ENCODE results near the gene FMN1. TPM values are rescaled to one million over a fixed set of nuclear protein-coding genes. Genes with fewer than 3 reads are reported as not detected.

The FMN1 gene
- polyA plus RNA-seq, 1 experiment, result 3.7 TPM

GRCh38 chr15:33163816-33164215 is 30.7 kb downstream of the FMN1 start:
- Histone ChIP-seq H3K27me3 (ENCODE audit: control insufficient read depth, insufficient read depth, low read length) (peaks cover 16% of the 10 kb centered on the region), H3K27ac (ENCODE audit: low read depth, low read length) (no peak overlapping the region), H3K4me3 (ENCODE audit: low read depth, low read length) (no peak overlapping the region), H3K9me3 (ENCODE audit: control insufficient read depth, insufficient read depth, low read length) (no peaks in the 10 kb centered on the region)
- CTCF ChIA-PET, result no interaction called here
- POLR2A ChIA-PET, result no interaction called here
- no peak for DNase-seq (ENCODE audit: low read depth, low spot score)
- TF ChIP-seq CTCF (IDR thresholded peaks at IDR 0.05; ENCODE audit: low read depth, low read length), result no peak

GRCh38 chr15:33161209-33161608 is 33.3 kb downstream of the FMN1 start:
- no peak overlapping the region for H3K27ac ChIP-seq (ENCODE audit: low read depth, low read length)
- ChIA-PET POLR2A (no interaction called here), CTCF (no interaction called here)
- TF ChIP-seq CTCF (IDR thresholded peaks at IDR 0.05; ENCODE audit: low read depth, low read length), result no peak
- H3K9me3 ChIP-seq (ENCODE audit: control insufficient read depth, insufficient read depth, low read length), result no peaks in the 10 kb centered on the region
- DNase-seq (ENCODE audit: low read depth, low spot score), result no peak
- peaks cover 19% of the 10 kb centered on the region for H3K27me3 ChIP-seq (ENCODE audit: control insufficient read depth, insufficient read depth, low read length)
- H3K4me3 ChIP-seq (ENCODE audit: low read depth, low read length), result no peak overlapping the region

- no peak overlapping the region for H3K27ac ChIP-seq (ENCODE audit: low read depth, low read length)
- H3K27me3 ChIP-seq (ENCODE audit: control insufficient read depth, insufficient read depth, low read length), result peaks cover 19% of the 10 kb centered on the region
- H3K9me3 ChIP-seq (ENCODE audit: control insufficient read depth, insufficient read depth, low read length), result no peaks in the 10 kb centered on the region
- ChIA-PET POLR2A (no interaction called here), CTCF (no interaction called here)
- DNase-seq (ENCODE audit: low read depth, low spot score), result no peak
- no peak for TF ChIP-seq CTCF (IDR thresholded peaks at IDR 0.05; ENCODE audit: low read depth, low read length)
- H3K4me3 ChIP-seq (ENCODE audit: low read depth, low read length), result no peak overlapping the region
Measured at GRCh38 chr15:33160581-33161165, 33.8 kb downstream of the FMN1 start.

GRCh38 chr15:33159726-33160453 is 34.6 kb downstream of the FMN1 start:
- POLR2A ChIA-PET, result no interaction called here
- H3K9me3 ChIP-seq (ENCODE audit: control insufficient read depth, insufficient read depth, low read length), result no peaks in the 10 kb centered on the region
- H3K27me3 ChIP-seq (ENCODE audit: control insufficient read depth, insufficient read depth, low read length), result peaks cover 17% of the 10 kb centered on the region
- no peak for TF ChIP-seq CTCF (IDR thresholded peaks at IDR 0.05; ENCODE audit: low read depth, low read length)
- CTCF ChIA-PET, result no interaction called here
- no peak overlapping the region for H3K4me3 ChIP-seq (ENCODE audit: low read depth, low read length)
- no peak overlapping the region for H3K27ac ChIP-seq (ENCODE audit: low read depth, low read length)
- no peak for DNase-seq (ENCODE audit: low read depth, low spot score)

GRCh38 chr15:33158366-33158765 is 36.1 kb downstream of the FMN1 start:
- no peak for DNase-seq (ENCODE audit: low read depth, low spot score)
- ChIA-PET CTCF (interaction anchor here (0.6 to 1.7 kb wide), 2 partner anchors 26 to 898 kb away, joined by 3 to 8 read pairs; no protein-coding TSS in a partner anchor), POLR2A (no interaction called here)
- H3K27me3 ChIP-seq (ENCODE audit: control insufficient read depth, insufficient read depth, low read length), result peaks cover 22% of the 10 kb centered on the region
- H3K27ac ChIP-seq (ENCODE audit: low read depth, low read length), result no peak overlapping the region
- no peaks in the 10 kb centered on the region; the same call in 1 of the 2 replicates for H3K9me3 ChIP-seq (ENCODE audit: control insufficient read depth, insufficient read depth, low read length)
- no peak for TF ChIP-seq CTCF (IDR thresholded peaks at IDR 0.05; ENCODE audit: low read depth, low read length)
- no peak overlapping the region for H3K4me3 ChIP-seq (ENCODE audit: low read depth, low read length)

Data from AG04450 (cell line).